Measurements from ENCODE around the gene RING1. TPM values are rescaled to one million over a fixed set of nuclear protein-coding genes. Genes with fewer than 3 reads are reported as not detected.

Gene RING1
- total RNA-seq, 1 experiment from 2014 or later = 31.0 TPM

GRCh38 chr6:33171880-33172687 is 36.2 kb upstream of the RING1 start:
- Histone ChIP-seq H3K27me3 (ENCODE audit: insufficient read depth, low read length) (no peaks in the 10 kb centered on the region), H2BK20ac (ENCODE audit: low read depth, low read length, poor library complexity, severe bottlenecking) (no peak overlapping the region), H3K14ac (ENCODE audit: insufficient read depth, low read length) (no peak overlapping the region), H3K4ac (ENCODE audit: low read depth, low read length) (no peak overlapping the region), H3K9me3 (ENCODE audit: control insufficient read depth, low read depth, low read length) (no peaks in the 10 kb centered on the region), H2BK120ac (ENCODE audit: low read depth, low read length, poor library complexity, severe bottlenecking) (no peak overlapping the region), H4K91ac (ENCODE audit: insufficient read length, low read depth, low read length) (no peak overlapping the region), H3K4me1 (ENCODE audit: insufficient read depth, low read length) (no peaks in the 10 kb centered on the region), H2AK5ac (ENCODE audit: insufficient read length, low read length) (no peak overlapping the region), H3K4me2 (ENCODE audit: insufficient read depth, insufficient read length, low read length) (no peak overlapping the region), H2BK15ac (ENCODE audit: low read depth, low read length) (no peak overlapping the region), H3K56ac (ENCODE audit: insufficient read length, low read depth, low read length) (no peak overlapping the region), H4K5ac (ENCODE audit: insufficient read length, low read depth, low read length) (no peak overlapping the region), H2AFZ (ENCODE audit: low read length) (no peak overlapping the region), H3K18ac (ENCODE audit: insufficient read length, low read depth, low read length) (no peak overlapping the region), H4K8ac (replicated peaks; ENCODE audit: insufficient read length, low read depth, low read length) (no peak overlapping the region), H3K79me1 (ENCODE audit: insufficient read depth, low read depth, low read length, poor library complexity, severe bottlenecking) (no peaks in the 10 kb centered on the region), H3K9ac (ENCODE audit: extremely low read depth, insufficient read length, low read length) (no peak overlapping the region), H3T11ph (ENCODE audit: low read length) (no peak overlapping the region), H3K79me2 (ENCODE audit: insufficient read depth, low read length) (no peaks in the 10 kb centered on the region), H2BK5ac (ENCODE audit: insufficient read length, low read length) (no peak overlapping the region), H3K23me2 (ENCODE audit: insufficient read length, low read depth, low read length, poor library complexity, severe bottlenecking) (no peaks in the 10 kb centered on the region), H2BK12ac (ENCODE audit: insufficient read length, low read depth, low read length) (no peak overlapping the region), H4K20me1 (ENCODE audit: control insufficient read depth, insufficient read depth, insufficient read length) (peaks cover 3% of the 10 kb centered on the region), H3K27ac (ENCODE audit: insufficient read length, low read depth, low read length) (no peak overlapping the region), H3K23ac (ENCODE audit: insufficient read length, low read depth, low read length) (no peak overlapping the region)
- no peak overlapping the region; a peak in 1 of 7 replicates for H3K27ac Mint-ChIP-seq
- no peaks in the 10 kb centered on the region; a peak in 1 of 7 replicates for H3K36me3 Mint-ChIP-seq (ENCODE audit: insufficient read depth in 1 of 3, low read depth in 3 of 3)
- peaks cover 4 to 8% of the 10 kb centered on the region in 2 experiments for H3K4me1 Mint-ChIP-seq
- TF ChIP-seq, protein P1, sequence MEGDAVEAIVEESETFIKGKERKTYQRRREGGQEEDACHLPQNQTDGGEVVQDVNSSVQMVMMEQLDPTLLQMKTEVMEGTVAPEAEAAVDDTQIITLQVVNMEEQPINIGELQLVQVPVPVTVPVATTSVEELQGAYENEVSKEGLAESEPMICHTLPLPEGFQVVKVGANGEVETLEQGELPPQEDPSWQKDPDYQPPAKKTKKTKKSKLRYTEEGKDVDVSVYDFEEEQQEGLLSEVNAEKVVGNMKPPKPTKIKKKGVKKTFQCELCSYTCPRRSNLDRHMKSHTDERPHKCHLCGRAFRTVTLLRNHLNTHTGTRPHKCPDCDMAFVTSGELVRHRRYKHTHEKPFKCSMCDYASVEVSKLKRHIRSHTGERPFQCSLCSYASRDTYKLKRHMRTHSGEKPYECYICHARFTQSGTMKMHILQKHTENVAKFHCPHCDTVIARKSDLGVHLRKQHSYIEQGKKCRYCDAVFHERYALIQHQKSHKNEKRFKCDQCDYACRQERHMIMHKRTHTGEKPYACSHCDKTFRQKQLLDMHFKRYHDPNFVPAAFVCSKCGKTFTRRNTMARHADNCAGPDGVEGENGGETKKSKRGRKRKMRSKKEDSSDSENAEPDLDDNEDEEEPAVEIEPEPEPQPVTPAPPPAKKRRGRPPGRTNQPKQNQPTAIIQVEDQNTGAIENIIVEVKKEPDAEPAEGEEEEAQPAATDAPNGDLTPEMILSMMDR (conservative IDR thresholded peaks at IDR 0.05) = no peak
- DNase-seq = no peak
- H3K9me3 Mint-ChIP-seq = no peaks in the 10 kb centered on the region
- no CpG with 5 or more reads among the region's 8 CpGs for WGBS (ENCODE audit: extremely low coverage, insufficient read length, low lambda C conversion rate)
- no peak overlapping the region for H3K4me3 Mint-ChIP-seq
- H3K27me3 Mint-ChIP-seq (ENCODE audit: low read depth) = peaks cover 29% of the 10 kb centered on the region
